Smooth muscle cell (in vitro differentiated cells): ENCODE measurements around the gene SLBP. TPM values are rescaled to one million over a fixed set of nuclear protein-coding genes. Genes with fewer than 3 reads are reported as not detected.

Experiments used
- DNase-seq: peaks from one replicate; lab custom pipeline; 2025; ENCODE audit not compliant: unreplicated experiment; lab: John Stamatoyannopoulos, UW
- H2AFZ ChIP-seq: fragments of 200-600 bp; sonication (generic); 2 replicates; pipeline ENCODE4 v1.6.0; 2016; ENCODE audit warnings: antibody characterized with exemption, low read depth, mild to moderate bottlenecking
- H3F3A ChIP-seq: fragments of 200-600 bp; sonication (generic); 2 replicates; pipeline ENCODE4 v1.6.0; 2017; ENCODE audit warnings: antibody characterized with exemption, low read depth
- H3K27ac ChIP-seq: fragments of 200-600 bp; sonication (generic); 2 replicates; pipeline ENCODE4 v1.5.1; 2016; ENCODE audit warnings: low read depth, mild to moderate bottlenecking
- H3K27me3 ChIP-seq: fragments of 200-600 bp; sonication (generic); 2 replicates; pipeline ENCODE4 v1.6.1; 2016; ENCODE audit warnings: low read depth, mild to moderate bottlenecking
- H3K36me3 ChIP-seq: fragments of 200-600 bp; sonication (generic); 2 replicates; pipeline ENCODE4 v1.5.1; 2016; ENCODE audit warnings: low read depth
- H3K4me1 ChIP-seq: fragments of 200-600 bp; sonication (generic); 2 replicates; pipeline ENCODE4 v1.5.1; 2016; ENCODE audit warnings: low read depth
- H3K4me2 ChIP-seq: fragments of 200-600 bp; sonication (generic); 2 replicates; pipeline ENCODE4 v1.6.0; 2016; ENCODE audit warnings: mild to moderate bottlenecking
- H3K4me3 ChIP-seq: fragments of 200-600 bp; sonication (generic); 2 replicates; pipeline ENCODE4 v1.5.1; 2016; ENCODE audit warnings: mild to moderate bottlenecking
- H3K79me2 ChIP-seq: fragments of 200-600 bp; sonication (generic); 2 replicates; pipeline ENCODE4 v1.6.0; 2016; ENCODE audit warnings: low read depth, mild to moderate bottlenecking
- H3K9ac ChIP-seq: fragments of 200-600 bp; sonication (generic); 2 replicates; pipeline ENCODE4 v1.6.0; 2016; ENCODE audit warnings: low read depth
- H3K9me3 ChIP-seq: fragments of 200-600 bp; sonication (generic); replicated peaks from 2 replicates; pipeline ENCODE4 v1.5.1; 2016; ENCODE audit warnings: low read depth
- H4K20me1 ChIP-seq: fragments of 200-600 bp; sonication (generic); 2 replicates; pipeline ENCODE4 v1.6.0; 2016; ENCODE audit warnings: low read depth
- WGBS: methylation state at CpG from one replicate; pipeline ENCODE4 v1.1.7; 2016; ENCODE audit warnings: low lambda C conversion rate; 5-methylcytosine and 5-hydroxymethylcytosine counted together
- polyA plus RNA-seq: library from polyadenylated mRNA; unstranded; fragments of >200 nt; fragmentation: Nextera tagmentation; extraction: Ambion mirVana; gene quantifications from 2 replicates; pipeline ENCODE4 v1.2.1, GENCODE V29; 2016
- total RNA-seq: library from RNA; depleted of rRNA; stranded (reverse); fragments of >200 nt; gene quantifications from 2 replicates; pipeline ENCODE4 v1.2.3, GENCODE V29; 2014
- TF ChIP-seq, protein P1 (sequence below): fragments of 200-600 bp; sonication (generic); IDR thresholded peaks from 2 replicates; pipeline ENCODE4 v1.5.1; 2017; ENCODE audit warnings: borderline replicate concordance, mild to moderate bottlenecking, antibody characterized with exemption; ENCODE audit not compliant: insufficient read depth, poor library complexity, severe bottlenecking

SLBP gene
- total and polyA plus RNA-seq, 2 experiments from 2014 or later = 55.4 to 63.9 TPM

DNA sequence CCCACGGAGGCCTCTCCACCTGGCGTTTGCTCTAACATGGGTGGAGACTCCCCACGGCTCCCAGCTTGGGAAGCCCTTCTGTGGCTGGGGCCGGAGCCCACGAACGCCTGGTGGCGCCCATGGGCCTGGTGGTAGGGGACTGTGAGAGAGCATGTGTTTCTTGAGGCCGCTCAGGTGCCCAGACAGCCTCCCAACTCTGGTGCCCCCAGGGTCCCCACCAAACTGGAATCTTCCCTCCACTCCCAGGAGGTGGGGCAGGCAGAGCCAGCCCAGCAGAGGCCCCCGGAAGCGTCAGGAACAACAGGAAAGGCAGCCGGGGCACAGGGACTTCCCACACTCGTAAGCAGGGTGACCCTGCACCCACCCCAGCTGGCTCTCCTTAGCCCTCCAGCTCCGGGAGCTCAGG is 47.7 kb upstream of the SLBP start:
- Histone ChIP-seq H3K4me1 (peaks cover 18% of the 10 kb centered on the region), H4K20me1 (no peaks in the 10 kb centered on the region), H3K9ac (no peak overlapping the region), H3K36me3 (no peaks in the 10 kb centered on the region), H3K4me2 (no peak overlapping the region), H3K27me3 (no peaks in the 10 kb centered on the region), H3K79me2 (no peaks in the 10 kb centered on the region), H3F3A (no peaks in the 10 kb centered on the region), H2AFZ (no peak overlapping the region), H3K9me3 (no peaks in the 10 kb centered on the region), H3K27ac (no peak overlapping the region), H3K4me3 (no peak overlapping the region)
- WGBS = 82% methylated on average over 13 of the region's 13 CpGs
- TF ChIP-seq, protein P1, sequence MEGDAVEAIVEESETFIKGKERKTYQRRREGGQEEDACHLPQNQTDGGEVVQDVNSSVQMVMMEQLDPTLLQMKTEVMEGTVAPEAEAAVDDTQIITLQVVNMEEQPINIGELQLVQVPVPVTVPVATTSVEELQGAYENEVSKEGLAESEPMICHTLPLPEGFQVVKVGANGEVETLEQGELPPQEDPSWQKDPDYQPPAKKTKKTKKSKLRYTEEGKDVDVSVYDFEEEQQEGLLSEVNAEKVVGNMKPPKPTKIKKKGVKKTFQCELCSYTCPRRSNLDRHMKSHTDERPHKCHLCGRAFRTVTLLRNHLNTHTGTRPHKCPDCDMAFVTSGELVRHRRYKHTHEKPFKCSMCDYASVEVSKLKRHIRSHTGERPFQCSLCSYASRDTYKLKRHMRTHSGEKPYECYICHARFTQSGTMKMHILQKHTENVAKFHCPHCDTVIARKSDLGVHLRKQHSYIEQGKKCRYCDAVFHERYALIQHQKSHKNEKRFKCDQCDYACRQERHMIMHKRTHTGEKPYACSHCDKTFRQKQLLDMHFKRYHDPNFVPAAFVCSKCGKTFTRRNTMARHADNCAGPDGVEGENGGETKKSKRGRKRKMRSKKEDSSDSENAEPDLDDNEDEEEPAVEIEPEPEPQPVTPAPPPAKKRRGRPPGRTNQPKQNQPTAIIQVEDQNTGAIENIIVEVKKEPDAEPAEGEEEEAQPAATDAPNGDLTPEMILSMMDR = no peak
- DNase-seq = no peak

DNA sequence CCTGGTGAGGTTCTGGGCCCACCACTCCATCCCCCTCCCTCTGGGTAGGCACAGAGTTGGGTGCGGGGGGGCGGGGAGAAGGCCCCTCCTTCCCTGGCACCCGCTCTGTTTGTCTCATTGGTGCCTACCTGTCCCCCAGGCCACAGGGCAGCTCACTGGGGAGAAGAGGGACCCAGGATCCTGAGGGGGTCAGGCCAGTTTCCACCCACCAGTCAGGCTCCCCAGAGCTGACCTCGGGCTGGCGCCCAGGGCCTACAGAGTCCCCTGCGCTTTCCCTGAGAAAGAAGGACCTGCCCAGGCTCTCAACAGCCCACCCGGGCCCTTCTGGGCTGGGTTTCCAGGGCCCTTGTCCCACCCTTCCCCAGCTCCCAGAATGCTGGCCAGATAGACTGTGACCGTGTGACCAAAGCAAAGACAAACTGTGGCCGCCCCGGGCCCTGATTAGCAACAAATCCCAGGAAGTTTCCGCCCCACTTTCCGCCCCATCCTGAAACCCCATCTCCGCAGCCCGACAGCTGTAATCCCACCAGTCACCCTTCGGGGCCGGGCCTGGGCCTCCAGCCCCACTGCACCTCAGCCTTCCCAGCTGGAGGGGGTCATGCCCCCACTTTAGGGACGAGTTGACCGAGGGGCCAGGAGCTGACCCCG is 47.2 kb upstream of the SLBP start:
- H4K20me1 ChIP-seq = no peaks in the 10 kb centered on the region
- H3F3A ChIP-seq = no peaks in the 10 kb centered on the region
- no peak overlapping the region for H2AFZ ChIP-seq
- peaks cover 18% of the 10 kb centered on the region for H3K4me1 ChIP-seq
- H3K27ac ChIP-seq = no peak overlapping the region
- no peaks in the 10 kb centered on the region for H3K9me3 ChIP-seq
- H3K79me2 ChIP-seq = no peaks in the 10 kb centered on the region
- no peak overlapping the region for H3K4me2 ChIP-seq
- 61% methylated on average over 15 of the region's 19 CpGs for WGBS
- H3K36me3 ChIP-seq = no peaks in the 10 kb centered on the region
- no peak overlapping the region for H3K9ac ChIP-seq
- H3K4me3 ChIP-seq = no peak overlapping the region
- H3K27me3 ChIP-seq = no peaks in the 10 kb centered on the region
- DNase-seq = no peak
- TF ChIP-seq, protein P1 = no peak

DNA sequence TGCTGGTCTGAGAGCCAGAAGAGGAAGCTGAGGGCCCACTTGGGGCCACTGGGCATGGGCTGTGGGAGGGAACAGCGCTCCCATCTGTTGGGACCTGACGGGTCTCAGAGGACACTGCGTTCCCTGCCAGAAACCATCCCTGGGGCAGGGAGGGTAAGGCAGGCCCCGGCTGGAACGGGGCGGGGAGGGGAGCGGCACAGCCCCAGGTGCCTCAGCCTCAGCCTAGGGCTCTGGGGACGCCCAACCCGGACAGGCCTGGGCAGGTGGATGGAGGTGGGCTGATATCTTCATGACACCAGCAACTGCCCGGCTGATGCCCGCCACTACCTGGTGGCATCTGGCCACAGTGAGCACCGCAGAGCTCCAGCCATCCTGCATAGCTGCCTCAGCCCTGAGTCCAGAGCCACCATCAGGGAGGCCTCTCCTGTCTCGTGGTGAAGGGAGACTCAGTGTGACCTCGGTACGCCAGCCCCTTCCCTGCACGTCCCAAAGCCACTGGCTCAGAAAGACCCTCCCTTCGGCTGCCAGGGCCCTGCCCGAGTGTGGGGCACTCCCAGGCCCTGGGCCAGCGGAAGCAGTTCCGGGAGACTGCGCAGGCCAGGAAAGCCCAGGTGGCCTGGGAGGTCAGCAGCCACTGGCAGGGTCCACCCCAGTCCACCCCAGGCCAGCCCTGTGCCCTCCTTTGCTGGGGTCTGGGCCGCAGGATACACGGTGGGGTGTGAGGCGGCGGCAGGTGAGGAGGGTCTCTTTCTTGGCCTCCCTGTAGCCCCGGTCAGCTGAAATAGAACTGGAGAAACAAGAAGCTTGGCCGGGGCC is 46.4 kb upstream of the SLBP start:
- no peaks in the 10 kb centered on the region for H4K20me1 ChIP-seq
- no peaks in the 10 kb centered on the region for H3K9me3 ChIP-seq
- H3K4me2 ChIP-seq = no peak overlapping the region
- H3K4me3 ChIP-seq = no peak overlapping the region
- TF ChIP-seq, protein P1 = no peak
- no peak overlapping the region for H3K9ac ChIP-seq
- DNase-seq = no peak
- peaks cover 15% of the 10 kb centered on the region for H3K4me1 ChIP-seq
- H3K27me3 ChIP-seq = no peaks in the 10 kb centered on the region
- H3K27ac ChIP-seq = no peak overlapping the region
- H3K36me3 ChIP-seq = no peaks in the 10 kb centered on the region
- H2AFZ ChIP-seq = no peak overlapping the region
- H3K79me2 ChIP-seq = no peaks in the 10 kb centered on the region
- H3F3A ChIP-seq = no peaks in the 10 kb centered on the region
- WGBS = 90% methylated on average over 25 of the region's 27 CpGs

DNA sequence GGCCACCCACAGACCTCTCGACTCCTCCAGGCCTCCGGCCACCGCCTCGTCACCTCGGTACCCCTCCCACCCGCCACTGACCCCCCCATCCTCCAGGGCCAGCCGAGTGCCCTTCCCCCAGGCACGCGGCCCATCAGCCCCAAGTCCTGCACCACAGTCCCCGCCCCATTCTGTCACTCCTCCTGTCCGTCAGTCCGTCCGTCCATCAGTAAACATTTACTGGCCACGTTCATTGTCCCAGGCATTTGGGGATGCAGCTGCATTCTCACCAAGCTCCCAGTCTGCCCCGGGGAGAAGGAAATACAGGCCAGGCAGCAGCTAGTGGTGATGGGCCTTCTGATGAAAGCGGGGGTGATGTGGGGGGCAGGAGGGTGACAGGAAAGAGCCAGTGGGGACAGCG is 45.7 kb upstream of the SLBP start:
- H3K27me3 ChIP-seq = no peaks in the 10 kb centered on the region
- no peak overlapping the region for H3K4me2 ChIP-seq
- no peak overlapping the region for H3K9ac ChIP-seq
- H4K20me1 ChIP-seq = no peaks in the 10 kb centered on the region
- no peaks in the 10 kb centered on the region for H3K9me3 ChIP-seq
- H3K36me3 ChIP-seq = no peaks in the 10 kb centered on the region
- H3K27ac ChIP-seq = no peak overlapping the region
- 81% methylated on average over 14 of the region's 17 CpGs for WGBS
- no peaks in the 10 kb centered on the region for H3F3A ChIP-seq
- DNase-seq = no peak
- H3K4me1 ChIP-seq = peaks cover 11% of the 10 kb centered on the region
- H2AFZ ChIP-seq = no peak overlapping the region
- TF ChIP-seq, protein P1 = no peak
- H3K79me2 ChIP-seq = no peaks in the 10 kb centered on the region
- H3K4me3 ChIP-seq = no peak overlapping the region
